NT2/D1 (cell line): Measurements from ENCODE around the gene USH1C.

Experiments
- SUZ12 ChIP-seq: IDR thresholded peaks from 2 replicates; pipeline ENCODE4 v1.6.1; 2011; ENCODE audit not compliant: insufficient read length, insufficient read depth; ENCODE audit errors: extremely low read depth
- YY1 ChIP-seq: IDR thresholded peaks from 2 replicates; pipeline ENCODE4 v1.6.1; 2011; ENCODE audit not compliant: insufficient read length, insufficient read depth
- ZNF274 ChIP-seq: IDR thresholded peaks from 2 replicates; pipeline ENCODE4 v1.6.1; 2011; ENCODE audit warnings: mild to moderate bottlenecking, low read depth, low read length

- no peak for TF ChIP-seq ZNF274
- TF ChIP-seq YY1, result no peak
- TF ChIP-seq SUZ12, result no peak
Observed at GRCh38 chr11:17529844-17530185, 14.4 kb downstream of the USH1C start.
